GM23248 (cell line): ENCODE data around the gene PPP1R37. TPM values are rescaled to one million over a fixed set of nuclear protein-coding genes. Genes with fewer than 3 reads are reported as not detected.
A peak's percentile ranks its signal among the peaks of the same experiment; 100 is the strongest.

Source experiments
- DNase-seq: peaks from one replicate; pipeline ENCODE4 v3.0.0-alpha.2; 2015
- H2AFZ ChIP-seq: fragments of 200-600 bp; sonication (generic); 2 replicates; pipeline ENCODE4 v1.6.1; 2016; ENCODE audit warnings: antibody characterized with exemption
- H3F3A ChIP-seq: fragments of 200-600 bp; sonication (generic); 2 replicates; pipeline ENCODE4 v1.6.1; 2016; ENCODE audit warnings: mild to moderate bottlenecking, antibody characterized with exemption, mixed run types; ENCODE audit not compliant: insufficient read depth
- H3K27ac ChIP-seq: fragments of 200-600 bp; sonication (generic); 2 replicates; pipeline ENCODE4 v1.5.1; 2016; ENCODE audit warnings: mild to moderate bottlenecking
- H3K27me3 ChIP-seq: fragments of 200-600 bp; sonication (generic); replicated peaks from 2 replicates; pipeline ENCODE4 v1.6.1; 2016; ENCODE audit warnings: mild to moderate bottlenecking; ENCODE audit not compliant: insufficient read depth
- H3K36me3 ChIP-seq: fragments of 200-600 bp; sonication (generic); 2 replicates; pipeline ENCODE4 v1.6.1; 2016; ENCODE audit warnings: low read depth, mild to moderate bottlenecking
- H3K4me1 ChIP-seq: fragments of 200-600 bp; sonication (generic); 2 replicates; pipeline ENCODE4 v1.6.1; 2016; ENCODE audit warnings: mild to moderate bottlenecking; ENCODE audit not compliant: insufficient read depth
- H3K4me2 ChIP-seq: fragments of 200-600 bp; sonication (generic); one replicate; pipeline ENCODE4 v1.6.1; 2016; ENCODE audit warnings: mild to moderate bottlenecking; ENCODE audit not compliant: unreplicated experiment
- H3K4me3 ChIP-seq: fragments of 200-600 bp; sonication (generic); 2 replicates; pipeline ENCODE4 v1.5.1; 2016; ENCODE audit warnings: mild to moderate bottlenecking
- H3K79me2 ChIP-seq: fragments of 200-600 bp; sonication (generic); 2 replicates; pipeline ENCODE4 v1.6.1; 2016; ENCODE audit warnings: mild to moderate bottlenecking; ENCODE audit not compliant: insufficient read depth
- H3K9ac ChIP-seq: fragments of 200-600 bp; sonication (generic); 2 replicates; pipeline ENCODE4 v1.6.1; 2016; ENCODE audit warnings: mild to moderate bottlenecking
- H3K9me2 ChIP-seq: fragments of 200-600 bp; sonication (generic); 2 replicates; pipeline ENCODE4 v1.6.1; 2016; ENCODE audit warnings: mixed run types, mild to moderate bottlenecking, moderate library complexity; ENCODE audit not compliant: insufficient read depth
- H3K9me3 ChIP-seq: fragments of 200-600 bp; sonication (generic); one replicate; pipeline ENCODE4 v1.6.1; 2017; ENCODE audit warnings: low read depth
- H4K20me1 ChIP-seq: fragments of 200-600 bp; sonication (generic); 2 replicates; pipeline ENCODE4 v1.6.0; 2016; ENCODE audit not compliant: insufficient read depth
- EZH2 ChIP-seq: fragments of 200-600 bp; sonication (generic); IDR thresholded peaks from 2 replicates; pipeline ENCODE4 v1.6.1; 2018; ENCODE audit warnings: antibody characterized with exemption, mild to moderate bottlenecking; ENCODE audit not compliant: insufficient read depth, poor library complexity, severe bottlenecking
- EZH2phosphoT487 ChIP-seq: fragments of 200-600 bp; sonication (generic); IDR thresholded peaks from 2 replicates; pipeline ENCODE4 v1.6.1; 2018; ENCODE audit warnings: antibody characterized with exemption, moderate library complexity, mild to moderate bottlenecking, low read depth; ENCODE audit not compliant: insufficient read depth
- WGBS, 2 experiments: methylation state at CpG; one replicate each; pipeline ENCODE4 v1.1.6; 2015 to 2017; ENCODE audit warnings: low lambda C conversion rate in 2 of 2, low coverage in 1 of 2; ENCODE audit errors: missing lambda C conversion rate in 2 of 2; 5-methylcytosine and 5-hydroxymethylcytosine counted together
- in situ Hi-C: fragments of 300-500 bp; cut with MboI; formaldehyde crosslinking; loops from 2 replicates; pipeline ENCODE4 v1.15.0; 2020
- polyA plus RNA-seq: library from polyadenylated mRNA; unstranded; fragments of >200 nt; fragmentation: Nextera tagmentation; extraction: Ambion mirVana; gene quantifications from 2 replicates; pipeline ENCODE4 v1.2.1, GENCODE V29; 2016
- total RNA-seq: library from RNA; depleted of rRNA; stranded (reverse); fragments of >200 nt; shearing (Covaris generic); gene quantifications from 2 replicates; pipeline ENCODE4 v1.2.3, GENCODE V29; 2014

The PPP1R37 gene
- total and polyA plus RNA-seq, 2 experiments from 2014 or later: 1.9 to 43.8 TPM

DNA sequence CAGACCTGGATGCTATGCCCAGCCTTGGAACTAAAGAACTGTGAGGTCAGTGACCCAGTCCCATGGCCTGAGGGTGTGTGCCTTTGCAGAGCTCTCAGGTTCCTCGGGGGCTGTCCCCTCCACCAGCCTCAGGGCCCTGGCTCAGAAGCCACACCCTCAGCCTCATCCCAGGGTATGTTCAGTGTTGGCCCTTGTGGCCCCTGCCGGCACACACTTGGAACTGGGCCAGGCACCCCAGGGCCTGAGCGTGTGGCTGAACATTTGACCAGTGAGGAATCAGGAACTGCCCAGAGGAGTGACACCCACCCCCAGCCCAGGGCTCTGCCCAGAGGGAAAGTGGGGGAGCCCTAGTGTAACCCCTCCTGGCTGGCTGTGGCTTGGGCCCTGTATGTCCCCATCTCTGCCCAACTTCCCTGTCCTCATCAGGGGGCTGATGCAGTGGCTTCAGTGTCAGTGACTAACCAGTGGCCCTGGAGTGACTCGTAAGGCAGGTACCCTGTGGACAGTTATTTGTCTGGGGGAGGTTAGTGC, 57.8 kb downstream of the PPP1R37 start:
- peaks cover 6% of the 10 kb centered on the region; the same call in 1 of the 2 replicates for H3K4me1 ChIP-seq
- no peaks in the 10 kb centered on the region for H3K36me3 ChIP-seq
- no peak for DNase-seq
- in situ Hi-C loops: no loop called here
- H4K20me1 ChIP-seq: no peaks in the 10 kb centered on the region
- no peak overlapping the region for H3K27ac ChIP-seq
- no peaks in the 10 kb centered on the region for H3K79me2 ChIP-seq
- no peaks in the 10 kb centered on the region for H3K9me2 ChIP-seq
- H3K4me2 ChIP-seq: no peak overlapping the region
- H3K9ac ChIP-seq: no peak overlapping the region
- H3F3A ChIP-seq: no peaks in the 10 kb centered on the region
- TF ChIP-seq EZH2: no peak
- no peak for TF ChIP-seq EZH2phosphoT487
- 65 to 79% methylated on average over 4 of the region's 4 CpGs for WGBS, 2 experiments
- no peak overlapping the region for H2AFZ ChIP-seq
- H3K9me3 ChIP-seq: no peaks in the 10 kb centered on the region
- H3K27me3 ChIP-seq: no peaks in the 10 kb centered on the region
- H3K4me3 ChIP-seq: no peak overlapping the region

DNA sequence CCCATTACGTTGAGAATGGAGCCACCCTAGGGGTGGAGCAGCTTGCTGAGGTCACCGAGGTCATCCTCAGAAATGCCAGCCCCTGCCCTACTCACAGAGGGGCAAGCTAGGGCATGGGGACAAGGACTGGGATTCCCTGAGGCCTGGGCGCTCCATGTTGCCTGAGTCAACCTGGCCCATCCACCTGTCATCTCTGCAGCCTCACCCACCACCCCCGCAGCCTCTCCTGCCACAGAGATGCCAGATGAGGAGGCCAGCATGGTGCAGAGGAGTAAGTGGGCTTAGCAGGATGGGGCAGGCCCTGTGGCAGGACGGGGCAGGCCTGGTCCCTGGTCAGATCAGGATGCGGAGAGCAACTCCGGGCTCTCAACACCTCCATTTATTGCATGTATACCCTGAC, 58.3 kb downstream of the PPP1R37 start:
- peaks cover 6% of the 10 kb centered on the region; the same call in 1 of the 2 replicates for H3K4me1 ChIP-seq
- no peak overlapping the region for H3K27ac ChIP-seq
- no peaks in the 10 kb centered on the region for H3K9me2 ChIP-seq
- no peaks in the 10 kb centered on the region for H3K9me3 ChIP-seq
- no peak overlapping the region for H2AFZ ChIP-seq
- H4K20me1 ChIP-seq: no peaks in the 10 kb centered on the region
- no peak overlapping the region for H3K4me3 ChIP-seq
- H3K27me3 ChIP-seq: no peaks in the 10 kb centered on the region
- WGBS, 2 experiments: 73 to 75% methylated on average over 7 of the region's 7 CpGs
- H3K4me2 ChIP-seq: no peak overlapping the region
- H3K9ac ChIP-seq: no peak overlapping the region
- in situ Hi-C loops: no loop called here
- no peaks in the 10 kb centered on the region for H3K79me2 ChIP-seq
- H3K36me3 ChIP-seq: no peaks in the 10 kb centered on the region
- no peak for DNase-seq
- H3F3A ChIP-seq: no peaks in the 10 kb centered on the region
- TF ChIP-seq EZH2: no peak
- TF ChIP-seq EZH2phosphoT487: no peak

DNA sequence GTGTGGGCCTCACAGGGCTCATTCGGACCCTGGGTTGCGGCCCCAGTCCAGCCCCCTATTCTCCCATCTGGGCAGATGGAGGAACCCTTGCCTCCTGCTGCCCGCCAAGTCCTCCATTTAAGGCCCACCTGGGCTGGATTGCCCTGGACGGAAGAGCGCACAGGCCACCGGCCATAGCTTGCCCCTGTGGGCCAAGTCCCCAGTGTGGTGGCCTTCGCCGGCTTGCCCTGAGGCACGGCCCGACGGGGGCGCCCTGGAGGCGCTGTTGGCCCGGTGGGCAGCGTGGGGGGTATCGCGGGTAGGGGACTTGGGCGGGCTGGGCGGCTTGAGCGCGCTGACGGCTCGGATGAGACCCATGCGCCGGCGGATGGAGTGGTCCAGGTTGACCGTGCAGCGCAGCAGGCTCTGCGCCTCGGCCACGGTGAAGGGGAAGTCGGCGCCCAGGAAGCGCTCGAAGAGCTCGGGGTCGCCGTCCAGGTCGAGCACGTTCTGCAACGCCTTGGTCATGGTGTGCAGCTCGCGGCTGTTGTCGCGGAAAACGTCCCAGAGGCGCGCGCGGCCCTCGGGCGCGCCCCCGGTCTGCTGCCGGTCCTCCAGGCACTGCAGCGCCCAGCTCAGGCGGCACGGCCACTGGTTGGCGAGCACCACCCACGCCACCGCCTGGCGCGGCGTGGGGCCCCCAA, 59.0 kb downstream of the PPP1R37 start:
- Histone ChIP-seq H3K9me2 (no peaks in the 10 kb centered on the region), H3K4me1 (peaks cover 6% of the 10 kb centered on the region; the same call in 1 of the 2 replicates), H3K27ac (no peak overlapping the region), H3K36me3 (no peaks in the 10 kb centered on the region), H3F3A (no peaks in the 10 kb centered on the region), H3K27me3 (no peaks in the 10 kb centered on the region), H3K9me3 (no peaks in the 10 kb centered on the region), H4K20me1 (no peaks in the 10 kb centered on the region), H3K4me2 (peak overlapping the region; percentile 55), H3K79me2 (no peaks in the 10 kb centered on the region), H3K4me3 (peak overlapping the region; percentile 39), H3K9ac (no peak overlapping the region), H2AFZ (no peak overlapping the region)
- 15 to 16% methylated on average over 31 to 53 of the region's 64 CpGs for WGBS, 2 experiments
- DNase-seq: peak; percentile 20
- TF ChIP-seq EZH2 (no peak), EZH2phosphoT487 (no peak)
- in situ Hi-C loops: no loop called here

DNA sequence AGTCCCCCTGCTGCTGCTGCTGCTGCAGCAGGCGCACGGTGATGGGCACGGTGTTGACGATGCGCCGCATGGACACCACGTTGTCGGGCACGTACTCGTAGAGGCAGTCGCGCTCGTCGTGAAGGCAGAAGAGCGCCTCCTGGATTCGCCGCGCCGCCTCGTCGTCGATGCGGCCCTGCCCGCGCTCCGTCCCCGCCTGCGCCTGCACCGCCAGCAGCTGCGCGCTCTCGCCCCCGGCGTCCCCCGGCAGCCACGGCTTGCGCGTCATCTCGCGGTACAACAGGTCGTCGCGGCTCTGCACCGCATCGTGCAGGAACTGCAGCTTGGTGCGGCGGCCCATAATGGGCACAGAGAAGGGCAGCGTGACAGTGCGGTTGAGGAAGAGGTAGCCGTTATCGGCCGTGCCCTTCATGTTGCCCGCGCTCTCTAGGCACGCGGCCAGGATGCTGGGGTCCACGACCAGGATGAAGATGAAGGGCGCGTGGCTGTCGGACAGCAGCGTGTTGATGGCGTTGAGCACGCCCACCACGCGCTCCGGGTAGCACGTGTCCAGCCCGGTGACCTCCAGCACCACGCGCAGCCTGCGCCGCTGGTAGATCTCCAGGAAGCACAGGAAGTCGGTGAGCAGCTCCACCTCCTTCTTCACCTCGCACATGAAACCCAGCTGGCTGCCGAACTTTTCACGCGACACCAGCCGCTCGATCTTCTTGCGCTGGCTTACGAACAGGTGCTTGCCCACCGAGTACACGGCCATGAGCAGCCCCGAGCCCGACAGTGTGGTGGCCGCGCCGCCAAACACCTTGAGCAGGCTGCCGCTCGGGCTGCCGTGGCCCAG, 59.7 kb downstream of the PPP1R37 start:
- Histone ChIP-seq H2AFZ (0 out of 2 replicates have a peak overlapping the region, but pooled peaks have one; percentile 23), H3K4me2 (peak overlapping the region; percentile 55)
- in situ Hi-C loops: no loop called here

More for the DNA sequence above, 59.7 kb downstream of the PPP1R37 start:
- Histone ChIP-seq H3K9me3 (no peaks in the 10 kb centered on the region), H3F3A (no peaks in the 10 kb centered on the region), H3K79me2 (no peaks in the 10 kb centered on the region), H3K4me3 (peak overlapping the region; percentile 39), H3K4me1 (peaks cover 6% of the 10 kb centered on the region; the same call in 1 of the 2 replicates), H4K20me1 (no peaks in the 10 kb centered on the region), H3K27ac (no peak overlapping the region), H3K9ac (peak overlapping the region; percentile 13; the same call in 1 of the 2 replicates), H3K36me3 (no peaks in the 10 kb centered on the region), H3K9me2 (no peaks in the 10 kb centered on the region), H3K27me3 (no peaks in the 10 kb centered on the region)
- WGBS, 2 experiments: 4 to 7% methylated on average over 84 to 87 of the region's 91 CpGs
- TF ChIP-seq EZH2 (no peak), EZH2phosphoT487 (no peak)
- peak; percentile 65 for DNase-seq
